DND-41 (cell line): ENCODE data around the gene PDE4B.

Source experiments
- CTCF ChIP-seq: IDR thresholded peaks from 2 replicates; pipeline ENCODE4 v1.5.1; 2012; ENCODE audit warnings: borderline replicate concordance, low read length, moderate library complexity, mild to moderate bottlenecking; ENCODE audit not compliant: poor library complexity, severe bottlenecking; ENCODE audit errors: extremely low read depth
- EZH2 ChIP-seq: IDR thresholded peaks from 3 replicates; pipeline ENCODE4 v1.6.1; 2012; ENCODE audit warnings: borderline replicate concordance, low read depth, mild to moderate bottlenecking, moderate library complexity, low read length, inconsistent platforms; ENCODE audit not compliant: severe bottlenecking

GRCh38 chr1:65850281-65850680, 57.6 kb downstream of the PDE4B start:
- no peak for TF ChIP-seq CTCF
- no peak for TF ChIP-seq EZH2
